GM12891 (cell line): Measurements from ENCODE around the gene NUDT9.

ENCODE experiments used
- DNase-seq: peaks from one replicate; pipeline ENCODE4 v3.0.0; 2011; ENCODE audit warnings: low spot score; ENCODE audit not compliant: insufficient read length
- FAIRE-seq: peaks from 2 replicates; lab custom pipeline; 2011; peaks lifted over from hg19 to GRCh38; lab: Jason Lieb, UNC
- PAX5 ChIP-seq: IDR thresholded peaks from 2 replicates; pipeline ENCODE4 v1.6.1; 2011; ENCODE audit warnings: low read length, moderate library complexity, mild to moderate bottlenecking; ENCODE audit not compliant: insufficient read depth, severe bottlenecking
- POLR2A ChIP-seq: IDR thresholded peaks from 2 replicates; pipeline ENCODE4 v1.6.1; 2011; ENCODE audit warnings: low read depth, low read length, control low read depth
- POLR2AphosphoS5 ChIP-seq: IDR thresholded peaks from 2 replicates; pipeline ENCODE4 v1.6.1; 2011; ENCODE audit warnings: low read depth, low read length, control low read depth
- POU2F2 ChIP-seq: IDR thresholded peaks from 2 replicates; pipeline ENCODE4 v1.6.1; 2011; ENCODE audit warnings: low read depth, mild to moderate bottlenecking, control low read depth, low read length, moderate library complexity
- SPI1 ChIP-seq: IDR thresholded peaks from 2 replicates; pipeline ENCODE4 v1.6.1; 2011; ENCODE audit warnings: low read depth, low read length, control low read depth
- TAF1 ChIP-seq: IDR thresholded peaks from 2 replicates; pipeline ENCODE4 v1.6.1; 2011; ENCODE audit warnings: low read depth, low read length, control low read depth

NUDT9 gene

GRCh38 chr4:87505862-87506261 is 83.5 kb downstream of the NUDT9 start:
- FAIRE-seq, result no peak
- no peak for DNase-seq
- no peak for TF ChIP-seq POLR2A
- no peak for TF ChIP-seq POU2F2
- no peak for TF ChIP-seq PAX5
- no peak for TF ChIP-seq POLR2AphosphoS5
- TF ChIP-seq SPI1, result no peak
- TF ChIP-seq TAF1, result no peak

- TF ChIP-seq TAF1 (no peak), SPI1 (no peak), PAX5 (no peak), POLR2AphosphoS5 (no peak), POU2F2 (no peak), POLR2A (no peak)
- FAIRE-seq, result no peak
- no peak for DNase-seq
Measured at GRCh38 chr4:87506974-87507701, 84.8 kb downstream of the NUDT9 start.
